Coronary artery (tissue), 2 donors: Measurements from ENCODE around the gene TMEM150A.

Source experiments
- DNase-seq: peaks from one replicate; pipeline ENCODE4 v3.0.0-alpha.2; 2017; ENCODE audit warnings: low spot score
- H3K27ac ChIP-seq, 2 donors: fragments of 200-600 bp; sonication (generic); one replicate each; pipeline ENCODE4 v1.5.1; 2016 to 2019
- H3K4me3 ChIP-seq: fragments of 200-600 bp; sonication (generic); 2 replicates; pipeline ENCODE4 v1.5.1; 2016; ENCODE audit warnings: mild to moderate bottlenecking, moderate library complexity
- TF ChIP-seq, protein P1 (sequence below): fragments of 200-600 bp; sonication (generic); IDR thresholded peaks from one replicate; pipeline ENCODE4 v1.5.1; 2019; ENCODE audit warnings: antibody characterized with exemption

Gene TMEM150A

GRCh38 chr2:85578243-85579180, 24.0 kb downstream of the TMEM150A start:
- TF ChIP-seq, protein P1, sequence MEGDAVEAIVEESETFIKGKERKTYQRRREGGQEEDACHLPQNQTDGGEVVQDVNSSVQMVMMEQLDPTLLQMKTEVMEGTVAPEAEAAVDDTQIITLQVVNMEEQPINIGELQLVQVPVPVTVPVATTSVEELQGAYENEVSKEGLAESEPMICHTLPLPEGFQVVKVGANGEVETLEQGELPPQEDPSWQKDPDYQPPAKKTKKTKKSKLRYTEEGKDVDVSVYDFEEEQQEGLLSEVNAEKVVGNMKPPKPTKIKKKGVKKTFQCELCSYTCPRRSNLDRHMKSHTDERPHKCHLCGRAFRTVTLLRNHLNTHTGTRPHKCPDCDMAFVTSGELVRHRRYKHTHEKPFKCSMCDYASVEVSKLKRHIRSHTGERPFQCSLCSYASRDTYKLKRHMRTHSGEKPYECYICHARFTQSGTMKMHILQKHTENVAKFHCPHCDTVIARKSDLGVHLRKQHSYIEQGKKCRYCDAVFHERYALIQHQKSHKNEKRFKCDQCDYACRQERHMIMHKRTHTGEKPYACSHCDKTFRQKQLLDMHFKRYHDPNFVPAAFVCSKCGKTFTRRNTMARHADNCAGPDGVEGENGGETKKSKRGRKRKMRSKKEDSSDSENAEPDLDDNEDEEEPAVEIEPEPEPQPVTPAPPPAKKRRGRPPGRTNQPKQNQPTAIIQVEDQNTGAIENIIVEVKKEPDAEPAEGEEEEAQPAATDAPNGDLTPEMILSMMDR: no peak
- DNase-seq: no peak
- Histone ChIP-seq H3K27ac (peak overlapping the region; percentile 37 to 80), H3K4me3 (peak overlapping the region; percentile 49)

DNA sequence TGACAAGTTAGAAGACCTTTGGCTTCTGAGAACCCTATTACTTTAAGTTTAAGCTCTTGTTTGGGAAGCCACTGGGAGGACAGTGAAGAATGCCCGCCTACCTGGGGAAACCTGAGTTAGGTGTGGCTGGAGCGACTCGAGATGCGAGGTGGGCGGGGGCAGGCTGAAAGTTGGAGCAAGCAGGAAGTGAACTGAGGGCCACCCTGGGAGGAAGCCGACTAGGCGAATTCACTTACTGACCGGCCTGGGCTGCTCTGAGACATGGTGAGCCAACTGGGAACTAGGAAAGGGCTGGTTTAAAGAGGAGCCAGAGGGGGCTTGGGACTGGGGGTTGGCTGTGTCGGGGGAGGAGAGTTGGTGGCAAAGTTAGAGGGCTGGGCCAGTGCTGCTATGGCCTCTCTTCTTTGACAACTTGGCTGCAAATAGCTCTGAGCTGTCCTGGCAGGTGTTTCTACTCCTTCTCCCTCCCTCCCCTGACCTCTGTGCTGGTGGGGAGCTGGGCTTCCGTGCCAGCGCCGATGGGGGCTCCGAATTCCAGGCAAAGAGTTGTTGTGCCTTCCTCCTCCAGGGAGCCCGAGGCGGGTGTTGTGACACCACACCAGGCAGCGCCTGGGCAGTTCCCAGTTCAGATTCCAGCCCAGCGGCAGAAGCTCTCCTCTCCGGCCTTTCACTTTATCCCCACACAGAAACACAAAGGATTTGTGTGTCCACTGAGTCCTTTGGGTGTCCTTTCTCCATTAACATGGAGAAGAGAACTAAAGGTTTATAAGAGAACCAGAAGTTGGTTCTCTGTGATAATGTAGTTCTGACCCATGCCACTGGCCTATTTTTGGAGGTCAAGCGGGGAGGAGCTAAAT, 24.9 kb downstream of the TMEM150A start, which contains the start of gene VAMP8:
Gene VAMP8, plus strand, starts transcription at position 201 of the 857 bp plus-strand sequence. Its CDS starts 61 bp downstream, at position 262.
- peak within 1 kb of the TSS; percentile 49 for H3K4me3 ChIP-seq
- peak within 1 kb of the TSS; percentile 37 to 80 for H3K27ac ChIP-seq
- TF ChIP-seq, protein P1: no peak
- no peak for DNase-seq

- TF ChIP-seq, protein P1: no peak
- DNase-seq: no peak
- Histone ChIP-seq H3K27ac (no peak overlapping the region), H3K4me3 (no peak overlapping the region)
Observed at GRCh38 chr2:85577063-85577385, 25.5 kb downstream of the TMEM150A start.

GRCh38 chr2:85575739-85576138, 26.8 kb downstream of the TMEM150A start:
- Histone ChIP-seq H3K4me3 (no peak overlapping the region), H3K27ac (no peak overlapping the region)
- TF ChIP-seq, protein P1: no peak
- no peak for DNase-seq

DNA sequence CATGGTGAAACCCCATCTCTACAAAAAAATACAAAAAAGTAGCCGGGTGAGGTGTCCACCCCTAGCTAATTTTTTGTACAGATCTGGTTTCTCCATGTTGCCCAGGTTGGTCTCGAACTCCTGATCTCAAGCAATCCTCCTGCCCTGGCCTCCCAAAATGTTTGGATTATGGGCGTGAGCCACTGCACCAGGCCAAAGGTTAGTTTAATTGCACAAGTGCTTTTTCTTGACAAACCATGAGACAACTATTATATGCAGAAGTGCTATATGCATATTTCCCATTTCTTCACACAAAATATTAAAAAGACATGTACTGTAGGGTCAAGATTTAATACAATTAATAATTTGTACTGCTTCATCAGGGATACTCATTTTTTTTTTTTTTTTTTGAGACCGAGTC, 36.2 kb downstream of the TMEM150A start:
- Histone ChIP-seq H3K27ac (no peak overlapping the region), H3K4me3 (no peak overlapping the region)
- TF ChIP-seq, protein P1: no peak
- DNase-seq: no peak

DNA sequence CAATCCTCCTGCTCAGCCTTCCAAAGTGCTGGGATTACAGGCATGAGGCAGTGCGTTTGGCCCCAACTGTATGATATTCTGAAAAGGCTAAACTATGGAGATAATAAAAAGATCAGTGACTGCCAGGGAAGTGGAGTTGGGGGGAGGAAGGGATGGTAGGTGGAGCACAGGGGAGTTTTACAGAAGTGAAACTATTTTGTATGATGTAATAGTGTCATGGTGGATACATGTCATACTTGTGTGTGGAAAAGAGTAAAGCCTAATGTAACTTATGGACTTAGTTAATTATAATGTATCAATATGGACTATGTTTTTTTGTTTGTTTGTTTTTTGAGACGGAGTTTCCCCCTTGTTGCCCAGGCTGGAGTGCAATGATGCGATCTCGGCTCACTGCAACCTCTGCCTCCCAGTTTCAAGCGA, 38.3 kb downstream of the TMEM150A start:
- TF ChIP-seq, protein P1: no peak
- no peak for DNase-seq
- no peak overlapping the region for H3K27ac ChIP-seq

More for the DNA sequence above, 38.3 kb downstream of the TMEM150A start:
- H3K4me3 ChIP-seq: no peak overlapping the region
